Measurements from ENCODE around the gene BACE2.

- TF ChIP-seq POLR2A (IDR thresholded peaks at IDR 0.05) = no peak
- TF ChIP-seq, protein P1, sequence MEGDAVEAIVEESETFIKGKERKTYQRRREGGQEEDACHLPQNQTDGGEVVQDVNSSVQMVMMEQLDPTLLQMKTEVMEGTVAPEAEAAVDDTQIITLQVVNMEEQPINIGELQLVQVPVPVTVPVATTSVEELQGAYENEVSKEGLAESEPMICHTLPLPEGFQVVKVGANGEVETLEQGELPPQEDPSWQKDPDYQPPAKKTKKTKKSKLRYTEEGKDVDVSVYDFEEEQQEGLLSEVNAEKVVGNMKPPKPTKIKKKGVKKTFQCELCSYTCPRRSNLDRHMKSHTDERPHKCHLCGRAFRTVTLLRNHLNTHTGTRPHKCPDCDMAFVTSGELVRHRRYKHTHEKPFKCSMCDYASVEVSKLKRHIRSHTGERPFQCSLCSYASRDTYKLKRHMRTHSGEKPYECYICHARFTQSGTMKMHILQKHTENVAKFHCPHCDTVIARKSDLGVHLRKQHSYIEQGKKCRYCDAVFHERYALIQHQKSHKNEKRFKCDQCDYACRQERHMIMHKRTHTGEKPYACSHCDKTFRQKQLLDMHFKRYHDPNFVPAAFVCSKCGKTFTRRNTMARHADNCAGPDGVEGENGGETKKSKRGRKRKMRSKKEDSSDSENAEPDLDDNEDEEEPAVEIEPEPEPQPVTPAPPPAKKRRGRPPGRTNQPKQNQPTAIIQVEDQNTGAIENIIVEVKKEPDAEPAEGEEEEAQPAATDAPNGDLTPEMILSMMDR (IDR thresholded peaks at IDR 0.05) = no peak
Observed at GRCh38 chr21:41242238-41242829, 74.4 kb downstream of the BACE2 start.

Measured in thyroid gland (tissue), 4 donors.